ENCODE results near the gene ARHGAP24. TPM values are rescaled to one million over a fixed set of nuclear protein-coding genes. Genes with fewer than 3 reads are reported as not detected.

Gene ARHGAP24
- total and polyA plus RNA-seq, 2 experiments from 2014 or later, result 0.21 to 0.36 TPM

DNA sequence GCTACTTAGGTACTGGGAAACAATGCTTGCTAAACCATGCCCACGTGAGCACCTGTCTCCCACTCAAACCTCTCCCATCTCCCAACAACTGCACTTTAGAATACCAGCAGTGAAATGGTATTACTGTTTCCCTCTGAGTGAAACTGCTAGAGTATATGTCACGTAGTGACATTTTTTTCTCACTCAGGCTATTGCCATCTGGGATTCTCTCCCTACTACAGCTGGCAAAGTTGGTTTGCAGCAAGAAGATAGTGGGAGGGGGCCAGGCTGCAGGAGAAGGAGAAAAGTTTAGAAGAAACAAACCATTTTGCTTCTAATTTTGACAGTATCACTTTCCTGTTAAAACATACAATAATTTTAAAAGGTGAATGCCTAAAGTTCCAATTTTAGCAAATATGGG is 526.6 kb downstream of the ARHGAP24 start (continued):
- TF ChIP-seq, protein P1, sequence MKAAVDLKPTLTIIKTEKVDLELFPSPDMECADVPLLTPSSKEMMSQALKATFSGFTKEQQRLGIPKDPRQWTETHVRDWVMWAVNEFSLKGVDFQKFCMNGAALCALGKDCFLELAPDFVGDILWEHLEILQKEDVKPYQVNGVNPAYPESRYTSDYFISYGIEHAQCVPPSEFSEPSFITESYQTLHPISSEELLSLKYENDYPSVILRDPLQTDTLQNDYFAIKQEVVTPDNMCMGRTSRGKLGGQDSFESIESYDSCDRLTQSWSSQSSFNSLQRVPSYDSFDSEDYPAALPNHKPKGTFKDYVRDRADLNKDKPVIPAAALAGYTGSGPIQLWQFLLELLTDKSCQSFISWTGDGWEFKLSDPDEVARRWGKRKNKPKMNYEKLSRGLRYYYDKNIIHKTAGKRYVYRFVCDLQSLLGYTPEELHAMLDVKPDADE (IDR thresholded peaks at IDR 0.05), result no peak
- no peak for TF ChIP-seq EZH2 (IDR thresholded peaks at IDR 0.05; ENCODE audit: low read depth, unreplicated experiment)
- no peak for TF ChIP-seq NANOG (IDR thresholded peaks at IDR 0.05; ENCODE audit: borderline replicate concordance)
- TF ChIP-seq, protein P2, sequence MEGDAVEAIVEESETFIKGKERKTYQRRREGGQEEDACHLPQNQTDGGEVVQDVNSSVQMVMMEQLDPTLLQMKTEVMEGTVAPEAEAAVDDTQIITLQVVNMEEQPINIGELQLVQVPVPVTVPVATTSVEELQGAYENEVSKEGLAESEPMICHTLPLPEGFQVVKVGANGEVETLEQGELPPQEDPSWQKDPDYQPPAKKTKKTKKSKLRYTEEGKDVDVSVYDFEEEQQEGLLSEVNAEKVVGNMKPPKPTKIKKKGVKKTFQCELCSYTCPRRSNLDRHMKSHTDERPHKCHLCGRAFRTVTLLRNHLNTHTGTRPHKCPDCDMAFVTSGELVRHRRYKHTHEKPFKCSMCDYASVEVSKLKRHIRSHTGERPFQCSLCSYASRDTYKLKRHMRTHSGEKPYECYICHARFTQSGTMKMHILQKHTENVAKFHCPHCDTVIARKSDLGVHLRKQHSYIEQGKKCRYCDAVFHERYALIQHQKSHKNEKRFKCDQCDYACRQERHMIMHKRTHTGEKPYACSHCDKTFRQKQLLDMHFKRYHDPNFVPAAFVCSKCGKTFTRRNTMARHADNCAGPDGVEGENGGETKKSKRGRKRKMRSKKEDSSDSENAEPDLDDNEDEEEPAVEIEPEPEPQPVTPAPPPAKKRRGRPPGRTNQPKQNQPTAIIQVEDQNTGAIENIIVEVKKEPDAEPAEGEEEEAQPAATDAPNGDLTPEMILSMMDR (conservative IDR thresholded peaks at IDR 0.05; ENCODE audit: low read depth in 2 of 2), result no peak

DNA sequence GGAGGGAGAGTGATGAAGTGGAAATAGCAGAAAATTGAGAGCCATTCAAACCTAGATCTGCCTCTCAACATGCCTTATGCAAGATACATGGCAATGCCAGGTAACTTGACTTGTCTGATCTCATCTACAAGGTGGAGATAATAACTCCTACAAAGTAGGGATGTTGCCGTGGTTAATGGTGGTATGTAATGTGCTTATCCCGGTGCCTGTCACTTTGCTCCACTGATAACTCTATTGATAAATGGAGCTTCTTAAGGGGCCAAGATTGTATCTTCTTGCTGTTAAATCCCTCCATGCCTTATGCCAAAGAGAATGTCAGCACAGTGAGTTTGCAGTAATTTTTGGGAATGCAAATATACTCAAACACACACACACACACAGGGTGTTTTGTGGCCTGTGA is 529.1 kb downstream of the ARHGAP24 start:
- ATAC-seq, result no peak
- H3K9me3 Mint-ChIP-seq, result no peaks in the 10 kb centered on the region
- no peaks in the 10 kb centered on the region for H3K36me3 Mint-ChIP-seq (ENCODE audit: low read depth)
- H3K27me3 ChIP-seq (ENCODE audit: insufficient read depth), result no peaks in the 10 kb centered on the region
- no peaks in the 10 kb centered on the region for H4K20me1 ChIP-seq (replicated peaks; ENCODE audit: insufficient read depth)
- no peaks in the 10 kb centered on the region for H3K36me3 ChIP-seq (ENCODE audit: insufficient read depth)
- no peak overlapping the region for H3K4me3 ChIP-seq
- no peak for DNase-seq (ENCODE audit: low spot score)
- no peak overlapping the region for H3K27ac Mint-ChIP-seq
- no peaks in the 10 kb centered on the region for H3K79me2 ChIP-seq (replicated peaks; ENCODE audit: insufficient read depth)
- no peak overlapping the region for H3K4me2 ChIP-seq
- no peaks in the 10 kb centered on the region for H3K27me3 Mint-ChIP-seq (ENCODE audit: insufficient read depth, low read depth, poor library complexity)
- H3K4me1 Mint-ChIP-seq, result no peaks in the 10 kb centered on the region
- H3F3A ChIP-seq (replicated peaks; ENCODE audit: low read depth), result no peaks in the 10 kb centered on the region
- H2AFZ ChIP-seq, result no peak overlapping the region
- no peak overlapping the region for H3K4me3 Mint-ChIP-seq
- no peak overlapping the region for H3K27ac ChIP-seq (ENCODE audit: low read depth)
- H3K9me2 ChIP-seq (ENCODE audit: insufficient read depth), result 0 out of 2 replicates have a peak, but pooled peaks cover 3% of the 10 kb centered on the region
- no peaks in the 10 kb centered on the region for H3K4me1 ChIP-seq (ENCODE audit: insufficient read depth)
- TF ChIP-seq, protein P1 (IDR thresholded peaks at IDR 0.05), result no peak
- TF ChIP-seq EZH2phosphoT487 (IDR thresholded peaks at IDR 0.05; ENCODE audit: unreplicated experiment), result no peak
- TF ChIP-seq, protein P2 (conservative IDR thresholded peaks at IDR 0.05; ENCODE audit: low read depth in 2 of 2), result no peak
- no peak for TF ChIP-seq CREB1 (CRISPR knock-in tag; IDR thresholded peaks at IDR 0.05; ENCODE audit: low read depth)
- TF ChIP-seq POLR2AphosphoS5 (IDR thresholded peaks at IDR 0.05; ENCODE audit: low read depth), result no peak
- TF ChIP-seq, protein P3, sequence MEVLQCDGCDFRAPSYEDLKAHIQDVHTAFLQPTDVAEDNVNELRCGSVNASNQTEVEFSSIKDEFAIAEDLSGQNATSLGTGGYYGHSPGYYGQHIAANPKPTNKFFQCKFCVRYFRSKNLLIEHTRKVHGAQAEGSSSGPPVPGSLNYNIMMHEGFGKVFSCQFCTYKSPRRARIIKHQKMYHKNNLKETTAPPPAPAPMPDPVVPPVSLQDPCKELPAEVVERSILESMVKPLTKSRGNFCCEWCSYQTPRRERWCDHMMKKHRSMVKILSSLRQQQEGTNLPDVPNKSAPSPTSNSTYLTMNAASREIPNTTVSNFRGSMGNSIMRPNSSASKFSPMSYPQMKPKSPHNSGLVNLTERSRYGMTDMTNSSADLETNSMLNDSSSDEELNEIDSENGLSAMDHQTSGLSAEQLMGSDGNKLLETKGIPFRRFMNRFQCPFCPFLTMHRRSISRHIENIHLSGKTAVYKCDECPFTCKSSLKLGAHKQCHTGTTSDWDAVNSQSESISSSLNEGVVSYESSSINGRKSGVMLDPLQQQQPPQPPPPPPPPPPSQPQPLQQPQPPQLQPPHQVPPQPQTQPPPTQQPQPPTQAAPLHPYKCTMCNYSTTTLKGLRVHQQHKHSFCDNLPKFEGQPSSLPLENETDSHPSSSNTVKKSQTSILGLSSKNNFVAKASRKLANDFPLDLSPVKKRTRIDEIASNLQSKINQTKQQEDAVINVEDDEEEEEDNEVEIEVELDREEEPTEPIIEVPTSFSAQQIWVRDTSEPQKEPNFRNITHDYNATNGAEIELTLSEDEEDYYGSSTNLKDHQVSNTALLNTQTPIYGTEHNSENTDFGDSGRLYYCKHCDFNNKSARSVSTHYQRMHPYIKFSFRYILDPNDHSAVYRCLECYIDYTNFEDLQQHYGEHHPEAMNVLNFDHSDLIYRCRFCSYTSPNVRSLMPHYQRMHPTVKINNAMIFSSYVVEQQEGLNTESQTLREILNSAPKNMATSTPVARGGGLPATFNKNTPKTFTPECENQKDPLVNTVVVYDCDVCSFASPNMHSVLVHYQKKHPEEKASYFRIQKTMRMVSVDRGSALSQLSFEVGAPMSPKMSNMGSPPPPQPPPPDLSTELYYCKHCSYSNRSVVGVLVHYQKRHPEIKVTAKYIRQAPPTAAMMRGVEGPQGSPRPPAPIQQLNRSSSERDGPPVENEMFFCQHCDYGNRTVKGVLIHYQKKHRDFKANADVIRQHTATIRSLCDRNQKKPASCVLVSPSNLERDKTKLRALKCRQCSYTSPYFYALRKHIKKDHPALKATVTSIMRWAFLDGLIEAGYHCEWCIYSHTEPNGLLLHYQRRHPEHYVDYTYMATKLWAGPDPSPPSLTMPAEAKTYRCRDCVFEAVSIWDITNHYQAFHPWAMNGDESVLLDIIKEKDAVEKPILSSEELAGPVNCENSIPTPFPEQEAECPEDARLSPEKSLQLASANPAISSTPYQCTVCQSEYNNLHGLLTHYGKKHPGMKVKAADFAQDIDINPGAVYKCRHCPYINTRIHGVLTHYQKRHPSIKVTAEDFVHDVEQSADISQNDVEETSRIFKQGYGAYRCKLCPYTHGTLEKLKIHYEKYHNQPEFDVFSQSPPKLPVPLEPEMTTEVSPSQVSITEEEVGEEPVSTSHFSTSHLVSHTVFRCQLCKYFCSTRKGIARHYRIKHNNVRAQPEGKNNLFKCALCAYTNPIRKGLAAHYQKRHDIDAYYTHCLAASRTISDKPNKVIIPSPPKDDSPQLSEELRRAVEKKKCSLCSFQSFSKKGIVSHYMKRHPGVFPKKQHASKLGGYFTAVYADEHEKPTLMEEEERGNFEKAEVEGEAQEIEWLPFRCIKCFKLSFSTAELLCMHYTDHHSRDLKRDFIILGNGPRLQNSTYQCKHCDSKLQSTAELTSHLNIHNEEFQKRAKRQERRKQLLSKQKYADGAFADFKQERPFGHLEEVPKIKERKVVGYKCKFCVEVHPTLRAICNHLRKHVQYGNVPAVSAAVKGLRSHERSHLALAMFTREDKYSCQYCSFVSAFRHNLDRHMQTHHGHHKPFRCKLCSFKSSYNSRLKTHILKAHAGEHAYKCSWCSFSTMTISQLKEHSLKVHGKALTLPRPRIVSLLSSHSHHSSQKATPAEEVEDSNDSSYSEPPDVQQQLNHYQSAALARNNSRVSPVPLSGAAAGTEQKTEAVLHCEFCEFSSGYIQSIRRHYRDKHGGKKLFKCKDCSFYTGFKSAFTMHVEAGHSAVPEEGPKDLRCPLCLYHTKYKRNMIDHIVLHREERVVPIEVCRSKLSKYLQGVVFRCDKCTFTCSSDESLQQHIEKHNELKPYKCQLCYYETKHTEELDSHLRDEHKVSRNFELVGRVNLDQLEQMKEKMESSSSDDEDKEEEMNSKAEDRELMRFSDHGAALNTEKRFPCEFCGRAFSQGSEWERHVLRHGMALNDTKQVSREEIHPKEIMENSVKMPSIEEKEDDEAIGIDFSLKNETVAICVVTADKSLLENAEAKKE (CRISPR knock-in tag; IDR thresholded peaks at IDR 0.05), result no peak
